HepG2 (cell line): ENCODE measurements around the gene GPBAR1. TPM values are rescaled to one million over a fixed set of nuclear protein-coding genes. Genes with fewer than 3 reads are reported as not detected.
A peak's percentile ranks its signal among the peaks of the same experiment; 100 is the strongest.

ENCODE experiments used
- ATAC-seq: fragments of 200-7000 bp; cut with Tn5 transposase; 3 replicates; pipeline ENCODE4 v1.9.1; 2020; ENCODE audit warnings: mild to moderate bottlenecking, moderate library complexity
- BruUV-seq: library from RNA; stranded (reverse); fragments of 400-500 nt; replicated peaks from 2 replicates; lab custom pipeline; 2021; lab: Mats Ljungman, UMichigan
- CTCF ChIA-PET: fragments of 300-600 bp; formaldehyde crosslinking; extraction: SDS; loops from one replicate; lab custom pipeline; 2021; ENCODE audit warnings: low total read pairs, inconsistent platforms, low intra/inter-chr PET ratio; lab: Yijun Ruan, JAX
- POLR2A ChIA-PET: fragments of 350-600 bp; sonication (Branson Sonifier 250); formaldehyde crosslinking; loops from one replicate; lab custom pipeline; 2020; ENCODE audit warnings: antibody characterized with exemption, inconsistent platforms; lab: Yijun Ruan, JAX
- DNase-seq: peaks from one replicate; pipeline ENCODE4 v3.0.0-alpha.2; 2015; ENCODE audit warnings: low spot score
- FAIRE-seq: peaks from 3 replicates; lab custom pipeline; 2011; peaks lifted over from hg19 to GRCh38; lab: Jason Lieb, UNC
- H2AFZ ChIP-seq: one replicate; pipeline ENCODE4 v1.6.1; 2011; ENCODE audit warnings: low read length, inconsistent platforms
- H3K27ac ChIP-seq: fragments of 300-600 bp; 3 replicates; pipeline ENCODE4 v1.8.0; 2011; ENCODE audit warnings: mixed run types, mild to moderate bottlenecking, mixed read lengths, low read length, inconsistent platforms; ENCODE audit not compliant: insufficient read depth; ENCODE audit errors: extremely low read length
- H3K27me3 ChIP-seq, 2 experiments: fragments of 200-600 bp in 1 of 2; 2 replicates in 1 of 2; 3 replicates in 1 of 2; pipeline versions ENCODE4 v1.6.0 to v1.8.0; 2011; ENCODE audit warnings: low read length in 2 of 2, mild to moderate bottlenecking in 2 of 2, moderate library complexity in 2 of 2, inconsistent platforms in 1 of 2; ENCODE audit not compliant: insufficient read depth in 2 of 2, control insufficient read depth in 1 of 2
- H3K36me3 ChIP-seq, 2 experiments: fragments of 200-600 bp in 1 of 2; replicated peaks in 1 of 2; 2 replicates in 1 of 2; 3 replicates in 1 of 2; pipeline versions ENCODE4 v1.5.1 to v1.8.0; 2011; ENCODE audit warnings: low read length in 2 of 2, inconsistent platforms in 1 of 2; ENCODE audit not compliant: insufficient read depth in 2 of 2, control insufficient read depth in 1 of 2
- H3K4me1 ChIP-seq: 2 replicates; pipeline ENCODE4 v1.5.1; 2012; ENCODE audit warnings: low read length, inconsistent platforms; ENCODE audit not compliant: insufficient read depth
- H3K4me2 ChIP-seq: 2 replicates; pipeline ENCODE4 v1.6.0; 2011; ENCODE audit warnings: low read depth, low read length, inconsistent platforms
- H3K4me3 ChIP-seq, 3 experiments: fragments of 200-600 bp in 1 of 3; sonication (generic), shearing (Covaris generic) in 1 of 3; replicated peaks in 1 of 3; 2 replicates each; pipeline ENCODE4 v1.5.1; 2011 to 2016; ENCODE audit warnings: low read length in 3 of 3, inconsistent platforms in 2 of 3, low read depth in 2 of 3, mild to moderate bottlenecking in 2 of 3, control low read depth in 1 of 3, mixed read lengths in 1 of 3; ENCODE audit not compliant: insufficient read depth in 1 of 3
- H3K79me2 ChIP-seq: one replicate; pipeline ENCODE4 v1.6.1; 2011; ENCODE audit warnings: low read length, inconsistent platforms; ENCODE audit not compliant: insufficient read depth
- H3K9ac ChIP-seq: 2 replicates; pipeline ENCODE4 v1.6.0; 2011; ENCODE audit warnings: mild to moderate bottlenecking, low read depth, low read length, inconsistent platforms; ENCODE audit not compliant: insufficient read depth
- H3K9me3 ChIP-seq: 2 replicates; pipeline ENCODE4 v1.5.1; 2012; ENCODE audit warnings: mild to moderate bottlenecking, low read length
- H4K20me1 ChIP-seq: 2 replicates; pipeline ENCODE4 v1.6.0; 2011; ENCODE audit warnings: inconsistent platforms, mild to moderate bottlenecking, low read length, moderate library complexity; ENCODE audit not compliant: insufficient read depth
- KDM3A ChIP-seq: IDR thresholded peaks from 2 replicates; pipeline ENCODE4 v1.6.1; 2018; ENCODE audit warnings: low read depth, missing compliant biosample characterization
- NR2F6 ChIP-seq, 2 experiments: IDR thresholded peaks; 2 replicates each; pipeline ENCODE4 v1.6.1; 2016; ENCODE audit warnings: antibody characterized with exemption in 1 of 2, mild to moderate bottlenecking in 1 of 2
- RFXANK ChIP-seq: IDR thresholded peaks from 2 replicates; pipeline ENCODE4 v1.6.1; 2016
- SPEN ChIP-seq: sonication (generic); formaldehyde crosslinking; IDR thresholded peaks from 2 replicates; pipeline ENCODE4 v1.5.1; 2020; ENCODE audit warnings: low read depth, mild to moderate bottlenecking, missing genetic modification reagents
- TBX3 ChIP-seq: fragments of 450-650 bp; IDR thresholded peaks from 2 replicates; pipeline ENCODE4 v1.6.1; 2017; ENCODE audit warnings: antibody characterized with exemption, mild to moderate bottlenecking, inconsistent platforms, borderline replicate concordance
- ZNF232 ChIP-seq: sonication (generic); formaldehyde crosslinking; IDR thresholded peaks from 2 replicates; pipeline ENCODE4 v1.4.0; 2020; ENCODE audit warnings: missing genetic modification reagents, borderline replicate concordance
- ZNF496 ChIP-seq: sonication (generic); formaldehyde crosslinking; IDR thresholded peaks from 2 replicates; pipeline ENCODE4 v1.8.1; 2023; ENCODE audit warnings: mild to moderate bottlenecking, moderate library complexity, missing genetic modification reagents; ENCODE audit not compliant: insufficient replicate concordance
- ZNF773 ChIP-seq: sonication (generic); formaldehyde crosslinking; IDR thresholded peaks from 2 replicates; pipeline ENCODE4 v1.4.0; 2020; ENCODE audit warnings: missing genetic modification reagents, borderline replicate concordance
- ZSCAN29 ChIP-seq: sonication (generic); formaldehyde crosslinking; conservative IDR thresholded peaks from 2 replicates; pipeline ENCODE4 v1.4.0; 2020; ENCODE audit warnings: mild to moderate bottlenecking, missing genetic modification reagents
- WGBS: methylation state at CpG from one replicate; pipeline ENCODE4 v1.1.6; 2017; ENCODE audit warnings: low lambda C conversion rate; 5-methylcytosine and 5-hydroxymethylcytosine counted together
- in situ Hi-C: cut with HindIII; loops from 2 replicates; pipeline ENCODE4 v1.10.0; 2017; ENCODE audit warnings: low pct_unique_long_range_greater_than_20kb; ENCODE audit not compliant: extremely low pct_ligation_motif_present
- intact Hi-C: fragments of 100-400 bp; cut with micrococcal nuclease; formaldehyde crosslinking; loops from one replicate; pipeline ENCODE4 v1.10.0; 2022; ENCODE audit not compliant: unreplicated experiment
- polyA plus RNA-seq, 8 experiments: library from polyadenylated mRNA; depleted of rRNA in 3 of 8; stranded (reverse) in 7 of 8; unstranded in 1 of 8; fragments of >200 nt; fragmentation: Illumina TruSeq in 4 of 8; extraction: Trizol in 4 of 8; gene quantifications; 2 replicates each; pipeline versions ENCODE4 v1.2.1 to v1.2.3, GENCODE V29; 2011 to 2016; ENCODE audit warnings: low read depth in 4 of 8, missing spikeins in 1 of 8, mixed read lengths in 1 of 8; ENCODE audit not compliant: insufficient read depth in 1 of 8
- total RNA-seq, 5 experiments: library from RNA; depleted of rRNA; stranded (reverse); fragments of >200 nt; fragmentation: Illumina TruSeq; extraction: Trizol; gene quantifications; 2 replicates each; pipeline ENCODE4 v1.2.3, GENCODE V29; 2016; ENCODE audit warnings: low read depth in 1 of 5
- TF ChIP-seq, protein P1 (sequence below): sonication (generic); formaldehyde crosslinking; IDR thresholded peaks from 2 replicates; pipeline ENCODE4 v1.4.0; 2020; ENCODE audit warnings: missing genetic modification reagents, borderline replicate concordance
- TF ChIP-seq, protein P2 (sequence below): sonication (generic); formaldehyde crosslinking; IDR thresholded peaks from 2 replicates; pipeline ENCODE4 v1.5.0; 2020; ENCODE audit warnings: mild to moderate bottlenecking, missing genetic modification reagents, borderline replicate concordance
- TF ChIP-seq, protein P3 (sequence below): sonication (generic); formaldehyde crosslinking; IDR thresholded peaks from 2 replicates; pipeline ENCODE4 v1.4.0; 2020; ENCODE audit warnings: missing genetic modification reagents
- TF ChIP-seq, protein P4 (sequence below): IDR thresholded peaks from 2 replicates; pipeline ENCODE4 v1.6.1; 2016; ENCODE audit warnings: low read depth, borderline replicate concordance
- TF ChIP-seq, protein P5 (sequence below): sonication (generic); formaldehyde crosslinking; IDR thresholded peaks from 2 replicates; pipeline ENCODE4 v1.5.0; 2020; ENCODE audit warnings: mild to moderate bottlenecking, missing genetic modification reagents, moderate library complexity

Gene GPBAR1
- total and polyA plus RNA-seq, 2 of the 13 experiments (the other 11 are each of a cell fraction or from before 2014, with no cell fraction given) = 0.05 to 0.09 TPM

DNA sequence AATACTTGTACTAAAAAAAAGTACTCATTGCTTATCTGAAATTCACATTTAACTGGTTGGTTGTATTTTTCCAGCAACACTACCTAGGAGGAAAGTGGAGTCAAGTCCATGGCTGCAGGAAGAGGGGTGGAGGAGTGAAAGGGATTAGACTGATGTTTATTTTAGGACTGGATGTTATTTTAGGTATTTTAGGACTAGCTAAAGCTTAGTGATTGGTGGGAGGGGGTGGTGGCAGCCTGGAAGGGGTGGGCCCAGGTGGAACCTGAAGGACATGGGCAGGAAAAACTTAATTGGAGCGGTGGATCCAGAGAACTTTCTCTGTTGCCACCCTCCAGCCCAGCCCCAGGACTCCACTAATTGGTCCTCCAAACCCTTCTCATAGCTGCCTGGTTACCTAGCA, 35.4 kb downstream of the GPBAR1 start (continued):
- TF ChIP-seq, protein P1, sequence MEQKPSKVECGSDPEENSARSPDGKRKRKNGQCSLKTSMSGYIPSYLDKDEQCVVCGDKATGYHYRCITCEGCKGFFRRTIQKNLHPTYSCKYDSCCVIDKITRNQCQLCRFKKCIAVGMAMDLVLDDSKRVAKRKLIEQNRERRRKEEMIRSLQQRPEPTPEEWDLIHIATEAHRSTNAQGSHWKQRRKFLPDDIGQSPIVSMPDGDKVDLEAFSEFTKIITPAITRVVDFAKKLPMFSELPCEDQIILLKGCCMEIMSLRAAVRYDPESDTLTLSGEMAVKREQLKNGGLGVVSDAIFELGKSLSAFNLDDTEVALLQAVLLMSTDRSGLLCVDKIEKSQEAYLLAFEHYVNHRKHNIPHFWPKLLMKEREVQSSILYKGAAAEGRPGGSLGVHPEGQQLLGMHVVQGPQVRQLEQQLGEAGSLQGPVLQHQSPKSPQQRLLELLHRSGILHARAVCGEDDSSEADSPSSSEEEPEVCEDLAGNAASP (CRISPR knock-in tag) = 0 out of 2 replicates have a peak, but pooled peaks have one; percentile 32
- TF ChIP-seq ZNF496 (CRISPR knock-in tag) = no peak
- TF ChIP-seq, protein P2, sequence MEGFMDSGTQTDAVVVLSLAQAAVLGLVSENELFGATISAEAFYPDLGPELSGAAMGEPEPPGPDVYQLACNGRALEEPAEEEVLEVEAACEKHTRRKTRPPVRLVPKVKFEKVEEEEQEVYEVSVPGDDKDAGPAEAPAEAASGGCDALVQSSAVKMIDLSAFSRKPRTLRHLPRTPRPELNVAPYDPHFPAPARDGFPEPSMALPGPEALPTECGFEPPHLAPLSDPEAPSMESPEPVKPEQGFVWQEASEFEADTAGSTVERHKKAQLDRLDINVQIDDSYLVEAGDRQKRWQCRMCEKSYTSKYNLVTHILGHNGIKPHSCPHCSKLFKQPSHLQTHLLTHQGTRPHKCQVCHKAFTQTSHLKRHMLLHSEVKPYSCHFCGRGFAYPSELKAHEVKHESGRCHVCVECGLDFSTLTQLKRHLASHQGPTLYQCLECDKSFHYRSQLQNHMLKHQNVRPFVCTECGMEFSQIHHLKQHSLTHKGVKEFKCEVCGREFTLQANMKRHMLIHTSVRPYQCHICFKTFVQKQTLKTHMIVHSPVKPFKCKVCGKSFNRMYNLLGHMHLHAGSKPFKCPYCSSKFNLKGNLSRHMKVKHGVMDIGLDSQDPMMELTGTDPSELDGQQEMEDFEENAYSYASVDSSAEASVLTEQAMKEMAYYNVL (CRISPR knock-in tag) = 0 out of 2 replicates have a peak, but pooled peaks have one; percentile 45
- TF ChIP-seq, all 625 proteins: peak for 22

DNA sequence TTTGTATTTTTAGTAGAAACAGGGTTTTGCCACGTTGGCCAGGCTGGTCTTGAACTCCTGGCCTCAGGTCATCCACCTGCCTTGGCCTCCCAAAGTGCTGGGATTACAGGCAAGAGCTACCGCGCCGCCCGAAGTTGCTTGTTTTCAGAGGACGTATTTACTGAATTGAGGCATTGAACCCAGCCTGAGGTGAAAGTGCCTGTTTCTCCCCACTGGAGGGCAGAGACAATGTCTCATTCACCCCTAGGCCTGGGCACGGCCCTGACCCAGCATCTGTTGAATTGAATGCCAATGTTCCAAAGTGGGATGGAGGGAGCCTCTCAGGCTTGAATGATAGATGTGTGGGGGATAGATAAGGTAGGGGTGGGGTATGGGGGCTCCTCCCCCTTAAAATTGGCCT, 36.0 kb downstream of the GPBAR1 start:
- in situ Hi-C loops = no loop called here
- H3K27me3 ChIP-seq = no peaks in the 10 kb centered on the region; a peak in 1 of 5 replicates
- H2AFZ ChIP-seq = no peak overlapping the region
- H3K4me2 ChIP-seq = peak overlapping the region; percentile 61
- ChIA-PET CTCF (interaction anchor here (0.9 to 1.2 kb wide), 4 partner anchors 24 to 99 kb away, joined by 3 to 4 read pairs (median 3); partner anchors contain the start of gene CATIP), POLR2A (interaction anchor here (0.5 to 8.5 kb wide), 9 partner anchors 10 to 104 kb away, joined by 3 to 64 read pairs (median 8); partner anchors contain the start of genes AAMP, CATIP, CTDSP1 and PNKD)
- BruUV-seq = no TSS peak
- peaks cover 73% of the 10 kb centered on the region for H3K4me1 ChIP-seq
- no peaks in the 10 kb centered on the region for H3K9me3 ChIP-seq
- ATAC-seq (peak; percentile 21), FAIRE-seq (no peak), DNase-seq (peak; percentile 75)
- no peaks in the 10 kb centered on the region for H3K36me3 ChIP-seq
- peak overlapping the region; percentile 15; the same call in 1 of the 2 replicates for H3K9ac ChIP-seq
- 5% methylated on average over 7 of the region's 7 CpGs for WGBS
- H3K4me3 ChIP-seq = peak overlapping the region in 2 of 3 experiments; percentile 4 to 56; a peak in 3 of 6 replicates
- intact Hi-C loops = loop anchor here (10.0 kb wide), 1 partner anchor 268 kb away; the partner anchor contains the start of genes CNOT9 and USP37
- H3K79me2 ChIP-seq = peaks cover 4% of the 10 kb centered on the region
- no peaks in the 10 kb centered on the region for H4K20me1 ChIP-seq
- H3K27ac ChIP-seq = peak overlapping the region; percentile 18
- no peak for TF ChIP-seq NR2F6 (IDR thresholded peaks at IDR 0.05)
- 0 out of 2 replicates have a peak, but pooled peaks have one; percentile 14 for TF ChIP-seq NR2F6 (CRISPR knock-in tag; IDR thresholded peaks at IDR 0.05)
- no peak for TF ChIP-seq ZNF773 (CRISPR knock-in tag)
- TF ChIP-seq, protein P3, sequence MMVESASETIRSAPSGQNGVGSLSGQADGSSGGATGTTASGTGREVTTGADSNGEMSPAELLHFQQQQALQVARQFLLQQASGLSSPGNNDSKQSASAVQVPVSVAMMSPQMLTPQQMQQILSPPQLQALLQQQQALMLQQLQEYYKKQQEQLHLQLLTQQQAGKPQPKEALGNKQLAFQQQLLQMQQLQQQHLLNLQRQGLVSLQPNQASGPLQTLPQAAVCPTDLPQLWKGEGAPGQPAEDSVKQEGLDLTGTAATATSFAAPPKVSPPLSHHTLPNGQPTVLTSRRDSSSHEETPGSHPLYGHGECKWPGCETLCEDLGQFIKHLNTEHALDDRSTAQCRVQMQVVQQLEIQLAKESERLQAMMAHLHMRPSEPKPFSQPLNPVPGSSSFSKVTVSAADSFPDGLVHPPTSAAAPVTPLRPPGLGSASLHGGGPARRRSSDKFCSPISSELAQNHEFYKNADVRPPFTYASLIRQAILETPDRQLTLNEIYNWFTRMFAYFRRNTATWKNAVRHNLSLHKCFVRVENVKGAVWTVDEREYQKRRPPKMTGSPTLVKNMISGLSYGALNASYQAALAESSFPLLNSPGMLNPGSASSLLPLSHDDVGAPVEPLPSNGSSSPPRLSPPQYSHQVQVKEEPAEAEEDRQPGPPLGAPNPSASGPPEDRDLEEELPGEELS (CRISPR knock-in tag) = peak; percentile 51; the same call in 1 of the 2 replicates
- TF ChIP-seq, protein P4, sequence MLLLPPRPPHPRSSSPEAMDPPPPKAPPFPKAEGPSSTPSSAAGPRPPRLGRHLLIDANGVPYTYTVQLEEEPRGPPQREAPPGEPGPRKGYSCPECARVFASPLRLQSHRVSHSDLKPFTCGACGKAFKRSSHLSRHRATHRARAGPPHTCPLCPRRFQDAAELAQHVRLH (CRISPR knock-in tag) = no peak
- peak; percentile 64; the same call in 1 of the 2 replicates for TF ChIP-seq SPEN (CRISPR knock-in tag)
- 0 out of 2 replicates have a peak, but pooled peaks have one; percentile 10 for TF ChIP-seq TBX3
- TF ChIP-seq, protein P5, sequence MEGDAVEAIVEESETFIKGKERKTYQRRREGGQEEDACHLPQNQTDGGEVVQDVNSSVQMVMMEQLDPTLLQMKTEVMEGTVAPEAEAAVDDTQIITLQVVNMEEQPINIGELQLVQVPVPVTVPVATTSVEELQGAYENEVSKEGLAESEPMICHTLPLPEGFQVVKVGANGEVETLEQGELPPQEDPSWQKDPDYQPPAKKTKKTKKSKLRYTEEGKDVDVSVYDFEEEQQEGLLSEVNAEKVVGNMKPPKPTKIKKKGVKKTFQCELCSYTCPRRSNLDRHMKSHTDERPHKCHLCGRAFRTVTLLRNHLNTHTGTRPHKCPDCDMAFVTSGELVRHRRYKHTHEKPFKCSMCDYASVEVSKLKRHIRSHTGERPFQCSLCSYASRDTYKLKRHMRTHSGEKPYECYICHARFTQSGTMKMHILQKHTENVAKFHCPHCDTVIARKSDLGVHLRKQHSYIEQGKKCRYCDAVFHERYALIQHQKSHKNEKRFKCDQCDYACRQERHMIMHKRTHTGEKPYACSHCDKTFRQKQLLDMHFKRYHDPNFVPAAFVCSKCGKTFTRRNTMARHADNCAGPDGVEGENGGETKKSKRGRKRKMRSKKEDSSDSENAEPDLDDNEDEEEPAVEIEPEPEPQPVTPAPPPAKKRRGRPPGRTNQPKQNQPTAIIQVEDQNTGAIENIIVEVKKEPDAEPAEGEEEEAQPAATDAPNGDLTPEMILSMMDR (CRISPR knock-in tag) = peak; percentile 60
- 0 out of 2 replicates have a peak, but pooled peaks have one; percentile 61 for TF ChIP-seq KDM3A (CRISPR knock-in tag)
- no peak for TF ChIP-seq ZSCAN29 (CRISPR knock-in tag)
- no peak for TF ChIP-seq RFXANK (CRISPR knock-in tag)
- TF ChIP-seq ZNF232 (CRISPR knock-in tag) = 0 out of 2 replicates have a peak, but pooled peaks have one; percentile 6
